ENCODE measurements around the gene WWOX.

DNA sequence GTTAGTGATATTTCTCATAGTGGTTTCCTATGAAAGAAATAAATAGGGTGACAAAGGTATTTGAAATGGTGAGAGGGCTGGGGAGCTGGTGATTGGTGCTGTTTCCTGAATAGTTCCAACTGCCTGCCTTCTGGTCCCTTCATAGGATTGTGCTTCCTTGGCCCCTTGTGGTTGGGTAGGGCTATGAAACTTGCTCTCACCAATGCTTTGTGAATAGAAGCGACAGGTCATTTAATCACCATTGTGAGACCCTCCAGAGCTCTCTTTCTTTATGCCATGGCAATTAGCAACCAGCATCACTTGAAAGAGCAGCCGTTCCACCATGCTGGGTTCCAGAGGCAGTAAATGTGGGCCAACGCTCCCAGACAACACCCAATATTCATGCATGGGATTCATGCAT, 23.7 kb upstream of the WWOX start:
- no peak for TF ChIP-seq REST (IDR thresholded peaks at IDR 0.05; ENCODE audit: borderline replicate concordance)
- TF ChIP-seq, protein P1, sequence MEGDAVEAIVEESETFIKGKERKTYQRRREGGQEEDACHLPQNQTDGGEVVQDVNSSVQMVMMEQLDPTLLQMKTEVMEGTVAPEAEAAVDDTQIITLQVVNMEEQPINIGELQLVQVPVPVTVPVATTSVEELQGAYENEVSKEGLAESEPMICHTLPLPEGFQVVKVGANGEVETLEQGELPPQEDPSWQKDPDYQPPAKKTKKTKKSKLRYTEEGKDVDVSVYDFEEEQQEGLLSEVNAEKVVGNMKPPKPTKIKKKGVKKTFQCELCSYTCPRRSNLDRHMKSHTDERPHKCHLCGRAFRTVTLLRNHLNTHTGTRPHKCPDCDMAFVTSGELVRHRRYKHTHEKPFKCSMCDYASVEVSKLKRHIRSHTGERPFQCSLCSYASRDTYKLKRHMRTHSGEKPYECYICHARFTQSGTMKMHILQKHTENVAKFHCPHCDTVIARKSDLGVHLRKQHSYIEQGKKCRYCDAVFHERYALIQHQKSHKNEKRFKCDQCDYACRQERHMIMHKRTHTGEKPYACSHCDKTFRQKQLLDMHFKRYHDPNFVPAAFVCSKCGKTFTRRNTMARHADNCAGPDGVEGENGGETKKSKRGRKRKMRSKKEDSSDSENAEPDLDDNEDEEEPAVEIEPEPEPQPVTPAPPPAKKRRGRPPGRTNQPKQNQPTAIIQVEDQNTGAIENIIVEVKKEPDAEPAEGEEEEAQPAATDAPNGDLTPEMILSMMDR (IDR thresholded peaks at IDR 0.05; ENCODE audit: poor library complexity, severe bottlenecking), result no peak
- TF ChIP-seq SMC3 (conservative IDR thresholded peaks at IDR 0.05; ENCODE audit: poor library complexity), result no peak
- TF ChIP-seq POLR2AphosphoS5 (IDR thresholded peaks at IDR 0.05), result no peak

Measured in neural cell (in vitro differentiated cells).